LNCaP clone FGC (cell line): ENCODE data around the gene ALDH1B1.

ENCODE experiments used
- DNase-seq: peaks from one replicate; pipeline ENCODE4 v3.0.0-alpha.2; 2011; ENCODE audit warnings: low read depth
- H3K4me3 ChIP-seq: 2 replicates; pipeline ENCODE4 v1.5.1; 2011; ENCODE audit warnings: mild to moderate bottlenecking, low read depth, low read length, control low read depth
- CTCF ChIP-seq: IDR thresholded peaks from 2 replicates; pipeline ENCODE4 v1.5.1; 2012; ENCODE audit warnings: mild to moderate bottlenecking; ENCODE audit not compliant: control insufficient read depth, insufficient read depth; ENCODE audit errors: extremely low read depth

ALDH1B1 gene

GRCh38 chr9:38437193-38437823, 44.8 kb downstream of the ALDH1B1 start:
- peak; percentile 89 for DNase-seq
- peak overlapping the region; percentile 7; the same call in 1 of the 2 replicates for H3K4me3 ChIP-seq
- TF ChIP-seq CTCF: no peak

- no peak for DNase-seq
- no peak overlapping the region for H3K4me3 ChIP-seq
- no peak for TF ChIP-seq CTCF
Observed at GRCh38 chr9:38439291-38439915, 46.9 kb downstream of the ALDH1B1 start.

GRCh38 chr9:38439916-38440301, 47.4 kb downstream of the ALDH1B1 start:
- H3K4me3 ChIP-seq: no peak overlapping the region
- TF ChIP-seq CTCF: no peak
- no peak for DNase-seq

- TF ChIP-seq CTCF: no peak
- DNase-seq: no peak
- H3K4me3 ChIP-seq: no peak overlapping the region
Observed at GRCh38 chr9:38440516-38440915, 48.0 kb downstream of the ALDH1B1 start.

- no peak for TF ChIP-seq CTCF
- H3K4me3 ChIP-seq: no peak overlapping the region
- DNase-seq: no peak
Observed at GRCh38 chr9:38441347-38442085, 49.0 kb downstream of the ALDH1B1 start.

GRCh38 chr9:38442473-38443096, 50.1 kb downstream of the ALDH1B1 start:
- no peak overlapping the region for H3K4me3 ChIP-seq
- no peak for DNase-seq
- no peak for TF ChIP-seq CTCF
